Activated CD8-positive, alpha-beta memory T cell treated with anti-CD3 and anti-CD28 coated beads, Interleukin-2, amount 50 U/mL, for 48 hours (primary cell): Measurements from ENCODE around the gene HOXA9.

ENCODE experiments used
- DNase-seq: peaks from one replicate; pipeline ENCODE4 v3.0.0-alpha.2; 2020

Gene HOXA9

DNA sequence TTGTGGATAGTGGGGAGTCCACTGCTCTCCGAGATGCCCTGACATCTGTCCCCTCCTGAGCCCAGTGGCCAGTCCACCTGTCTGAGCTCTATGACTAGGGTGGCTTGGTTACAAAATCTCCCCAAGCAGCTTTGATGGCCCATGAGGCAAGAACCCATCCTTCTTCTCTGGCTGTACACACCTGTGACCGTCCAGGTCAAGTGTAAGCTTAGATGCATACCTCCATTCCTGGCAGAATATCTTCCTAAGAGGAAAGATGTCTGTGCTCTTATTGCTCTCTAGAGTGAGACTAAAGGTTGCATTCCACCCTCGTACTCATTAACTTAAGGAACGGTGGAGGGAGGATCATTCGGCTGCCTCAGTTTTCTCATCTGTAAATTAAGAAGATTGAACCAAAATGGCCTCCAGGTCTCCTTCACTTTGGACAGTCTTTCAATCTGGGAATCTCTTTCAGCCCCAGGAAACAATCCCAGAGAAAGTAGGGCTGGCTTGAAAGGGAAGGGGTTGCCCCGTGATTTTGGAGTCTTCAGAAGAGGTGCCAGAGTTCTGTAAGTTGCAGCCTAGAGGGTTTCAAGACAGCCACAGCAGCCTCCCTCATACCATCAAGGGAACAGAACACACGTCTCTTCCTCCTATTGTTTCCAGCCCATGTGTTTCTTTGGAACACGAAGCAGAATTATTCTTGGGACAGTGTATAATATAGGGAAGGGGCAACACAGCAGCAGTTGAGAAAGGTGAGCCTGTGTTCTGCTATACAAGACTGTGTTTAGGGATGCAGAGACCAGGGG is 40.2 kb downstream of the HOXA9 start:
- DNase-seq: no peak

DNA sequence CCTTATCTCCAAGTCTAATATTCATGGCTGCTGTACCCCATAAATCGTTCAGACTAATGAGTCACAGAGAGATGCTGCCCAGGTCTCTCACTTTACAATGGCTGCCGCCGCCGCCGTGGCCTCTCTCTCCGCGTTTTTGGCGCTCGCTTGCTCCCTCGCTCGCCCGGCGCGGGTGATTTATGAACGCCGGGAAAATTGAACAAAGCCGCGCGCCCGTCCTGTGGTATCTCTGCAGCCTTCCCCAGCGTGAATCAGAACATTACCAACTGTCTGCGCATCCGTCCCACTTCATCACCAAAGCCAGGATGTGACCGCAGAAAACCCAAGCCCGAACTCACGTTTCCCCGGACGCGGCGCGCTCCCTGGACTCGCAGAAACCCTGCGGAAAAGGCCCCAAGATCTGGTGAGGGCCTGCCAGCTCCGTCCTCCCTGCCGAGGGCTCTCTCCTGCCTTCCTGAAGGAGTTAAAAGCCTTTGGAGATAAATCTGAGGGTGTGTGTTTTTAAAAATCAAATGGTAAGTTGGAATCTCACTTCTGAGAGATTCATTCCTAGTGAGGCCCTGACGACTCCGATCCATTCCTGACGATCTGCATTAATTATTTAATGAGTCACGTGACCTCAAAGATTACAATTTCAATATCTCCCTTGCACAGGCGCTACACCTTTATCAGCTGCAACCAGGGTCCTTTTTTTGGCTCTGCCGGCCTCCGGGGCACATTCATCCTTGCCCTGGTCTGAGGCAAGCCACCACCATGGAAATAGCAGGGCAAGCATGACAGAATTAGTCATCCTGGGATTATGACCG is 41.0 kb downstream of the HOXA9 start:
- no peak for DNase-seq

GRCh38 chr7:27123477-27124053 is 41.8 kb downstream of the HOXA9 start:
- no peak for DNase-seq

DNA sequence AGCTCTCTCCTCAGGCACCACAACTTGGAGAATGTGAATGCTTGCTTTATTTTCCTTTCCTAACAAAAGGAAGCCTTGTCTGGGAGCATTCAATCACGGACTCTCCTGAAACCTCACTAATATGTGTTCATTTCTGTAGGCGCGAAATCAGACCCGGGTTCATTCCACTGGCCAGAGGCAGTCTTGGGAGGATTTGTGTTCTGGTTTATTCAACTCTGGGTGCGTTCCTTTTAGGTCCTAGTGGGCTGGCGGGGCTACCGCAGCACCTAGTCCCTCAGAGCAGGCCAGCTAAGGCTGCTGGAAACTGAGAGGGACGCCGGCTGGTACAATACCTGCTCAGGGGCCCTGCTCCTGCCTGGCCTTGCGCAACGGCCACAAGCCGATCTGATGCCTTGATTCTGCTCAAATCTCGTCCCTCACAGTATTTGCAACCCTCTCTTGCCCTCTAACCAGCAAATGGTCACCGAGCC is 42.3 kb downstream of the HOXA9 start:
- DNase-seq: no peak

- no peak for DNase-seq
These were observed 43.0 kb downstream of the HOXA9 start for GRCh38 chr7:27122077-27122910.

DNA sequence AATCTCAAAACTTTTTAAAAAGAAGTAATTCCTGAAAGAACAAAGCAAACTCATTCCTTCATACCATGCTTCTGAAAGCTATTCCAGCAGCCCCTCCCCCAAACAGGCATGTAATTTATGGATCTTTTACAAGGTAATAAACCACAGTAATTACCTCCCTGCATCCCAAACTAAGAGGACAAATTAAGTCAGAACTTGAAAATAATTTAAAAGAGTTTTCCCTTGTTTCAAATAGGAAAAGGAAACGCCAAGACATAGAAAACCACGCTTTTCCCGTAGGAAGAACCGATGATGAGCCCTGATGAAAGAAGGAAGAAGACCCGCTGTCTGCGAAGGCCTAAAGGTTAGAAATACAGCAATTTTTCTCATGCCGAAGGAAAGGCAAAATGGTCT is 43.7 kb downstream of the HOXA9 start:
- DNase-seq: no peak

- no peak for DNase-seq
These were observed 45.9 kb downstream of the HOXA9 start for GRCh38 chr7:27119412-27119911.

- no peak for DNase-seq
These were observed 46.8 kb downstream of the HOXA9 start for GRCh38 chr7:27118580-27118979.

DNA sequence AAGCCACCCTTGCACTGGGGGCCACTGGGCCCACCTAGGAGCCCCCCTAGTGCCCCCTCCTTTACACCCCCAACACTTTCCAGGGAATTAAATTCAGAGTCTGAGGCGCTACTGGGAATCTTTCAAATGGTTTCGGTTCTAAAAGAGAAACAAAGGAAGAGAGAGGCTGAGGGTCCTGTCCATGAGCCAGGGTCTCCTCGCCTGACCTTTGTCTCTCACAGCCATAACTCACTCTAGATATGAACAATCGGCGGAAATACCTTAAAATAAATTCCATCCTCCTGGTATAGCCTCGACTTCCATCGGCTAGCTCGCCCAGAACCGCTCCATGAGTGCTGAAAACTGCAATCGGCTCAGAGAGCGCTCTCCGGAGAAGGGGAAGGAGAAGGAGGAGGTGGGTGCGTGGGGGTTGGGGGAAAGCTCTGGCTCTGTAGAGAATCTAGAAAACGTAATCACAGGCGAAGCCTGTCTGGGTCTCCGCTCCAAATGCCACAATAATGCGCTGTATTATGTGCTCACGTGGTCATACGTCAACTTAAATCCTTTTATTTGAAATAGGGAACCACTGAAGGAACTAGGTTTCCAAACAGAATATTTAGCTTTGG is 47.3 kb downstream of the HOXA9 start:
- no peak for DNase-seq

DNA sequence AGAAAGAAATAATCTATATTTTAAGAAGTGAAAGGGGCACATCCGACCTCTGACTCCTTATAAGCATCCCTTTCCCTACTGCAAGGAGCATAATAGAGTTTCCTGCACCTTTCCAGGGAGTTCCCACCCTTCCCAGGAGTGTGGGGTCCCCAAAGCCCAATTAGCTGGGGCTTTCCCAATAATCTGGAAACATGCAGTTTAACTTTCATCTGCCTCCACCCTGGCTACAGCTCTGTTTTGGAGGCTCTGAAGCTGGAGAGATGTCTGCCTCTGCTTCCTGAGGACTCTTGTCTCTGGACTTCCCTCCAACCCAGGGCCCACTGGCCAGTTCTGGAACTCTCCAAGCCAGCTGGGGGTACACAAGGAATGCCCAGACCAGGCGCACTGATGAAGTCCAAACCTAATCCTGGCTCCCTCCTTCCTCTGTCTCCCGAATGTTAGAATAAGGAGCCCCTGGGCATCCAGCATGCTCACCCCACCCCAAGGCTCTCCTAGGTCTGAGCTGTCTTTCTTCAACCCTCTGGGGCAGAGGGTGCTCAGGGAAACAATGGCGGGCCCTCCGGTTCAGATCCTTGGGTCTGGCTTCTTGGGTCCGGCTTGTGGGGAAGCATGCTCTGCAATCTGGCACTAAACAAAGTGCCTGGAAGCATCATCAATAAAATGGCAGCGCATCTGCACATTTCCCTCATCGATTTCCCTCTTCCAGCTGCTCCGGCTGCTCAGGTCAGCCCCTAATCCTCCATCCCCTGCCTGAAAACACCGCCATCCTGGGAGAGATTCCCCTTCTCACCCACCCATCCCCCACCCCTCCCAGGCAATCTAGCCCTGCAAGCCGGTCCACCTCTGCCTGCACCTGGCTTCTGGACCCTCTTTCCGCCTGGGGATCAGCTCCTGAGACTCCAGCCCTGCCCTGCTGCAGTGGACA is 48.1 kb downstream of the HOXA9 start:
- peak; percentile 36 for DNase-seq

GRCh38 chr7:27116031-27116961 is 49.0 kb downstream of the HOXA9 start:
- DNase-seq: no peak

DNA sequence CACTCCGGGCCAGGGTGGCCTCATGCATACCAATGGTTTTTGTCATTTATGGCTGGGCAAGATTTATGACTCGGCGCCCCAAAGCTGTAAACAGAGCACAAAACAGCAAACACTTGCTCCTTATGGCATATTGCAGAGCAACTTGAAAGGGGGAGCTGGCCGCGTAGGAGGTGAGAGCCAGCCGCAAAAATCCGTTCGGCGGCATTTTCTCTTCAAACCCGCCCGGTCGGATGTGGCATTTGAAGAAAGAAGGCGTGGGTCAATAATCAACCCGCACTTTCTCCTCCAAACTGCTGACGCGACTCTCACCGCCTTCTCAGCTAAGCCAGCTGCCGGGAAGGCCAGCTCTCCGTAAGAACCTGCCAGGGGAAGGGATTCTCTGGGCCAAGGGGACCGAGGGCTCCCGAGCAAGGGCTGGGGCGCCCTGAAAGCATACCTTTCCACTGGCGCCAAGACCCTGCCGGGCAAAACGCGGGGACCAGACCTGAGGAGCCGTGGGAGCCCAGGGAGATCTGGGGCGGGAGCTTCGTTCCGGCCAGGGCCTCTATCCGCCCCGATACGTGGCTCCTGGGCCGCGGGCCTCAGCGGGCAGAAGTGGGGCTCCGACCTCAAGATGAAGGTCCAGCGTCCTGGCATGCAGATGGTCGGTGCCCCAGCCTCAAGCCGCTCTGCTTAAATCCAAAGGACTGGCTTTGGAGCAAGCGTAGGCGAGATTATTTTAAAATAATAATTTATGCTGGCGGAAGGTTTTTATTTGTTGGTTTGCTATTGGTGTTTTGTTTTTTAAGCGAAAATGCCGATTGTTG is 49.9 kb downstream of the HOXA9 start:
- DNase-seq: peak; percentile 25

- no peak for DNase-seq
These were observed 50.5 kb downstream of the HOXA9 start for GRCh38 chr7:27114881-27115220.

DNA sequence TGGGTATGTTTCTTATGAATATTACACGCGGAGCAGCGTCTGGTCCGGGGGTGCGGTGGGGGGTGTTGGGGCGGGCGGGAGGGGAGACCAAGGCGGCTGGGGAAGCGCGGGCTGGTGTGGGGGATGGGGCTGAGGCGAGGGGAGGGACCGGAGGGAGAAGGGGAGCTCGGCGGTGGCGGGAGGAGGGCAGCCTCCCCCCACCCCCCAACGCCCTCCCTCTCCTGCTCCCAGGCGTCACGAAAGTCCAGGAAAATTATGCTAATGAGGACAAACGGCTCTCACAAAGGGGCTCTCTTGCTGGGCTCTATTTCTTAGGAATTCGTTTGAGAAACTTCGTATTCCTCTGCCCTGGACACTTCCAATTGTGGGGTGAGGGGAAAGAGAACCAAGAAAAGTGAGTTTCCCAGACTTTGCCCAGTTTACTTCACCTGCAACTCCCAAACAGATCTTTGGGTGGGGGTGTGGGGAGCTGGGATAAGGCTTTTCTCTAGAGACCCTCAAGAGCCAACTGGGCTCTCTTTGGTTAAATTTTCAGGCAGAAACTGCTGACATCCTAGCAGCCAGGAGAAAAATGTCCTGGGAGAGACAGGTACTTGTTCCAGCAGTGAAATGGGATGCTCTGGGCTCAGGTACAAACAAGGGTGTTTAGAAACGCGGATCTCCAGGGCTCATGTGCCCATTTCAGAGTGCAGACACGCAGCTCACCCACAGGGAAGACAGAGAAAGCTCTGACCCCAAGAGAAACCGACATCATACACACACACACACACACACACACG is 51.2 kb downstream of the HOXA9 start:
- no peak for DNase-seq

DNA sequence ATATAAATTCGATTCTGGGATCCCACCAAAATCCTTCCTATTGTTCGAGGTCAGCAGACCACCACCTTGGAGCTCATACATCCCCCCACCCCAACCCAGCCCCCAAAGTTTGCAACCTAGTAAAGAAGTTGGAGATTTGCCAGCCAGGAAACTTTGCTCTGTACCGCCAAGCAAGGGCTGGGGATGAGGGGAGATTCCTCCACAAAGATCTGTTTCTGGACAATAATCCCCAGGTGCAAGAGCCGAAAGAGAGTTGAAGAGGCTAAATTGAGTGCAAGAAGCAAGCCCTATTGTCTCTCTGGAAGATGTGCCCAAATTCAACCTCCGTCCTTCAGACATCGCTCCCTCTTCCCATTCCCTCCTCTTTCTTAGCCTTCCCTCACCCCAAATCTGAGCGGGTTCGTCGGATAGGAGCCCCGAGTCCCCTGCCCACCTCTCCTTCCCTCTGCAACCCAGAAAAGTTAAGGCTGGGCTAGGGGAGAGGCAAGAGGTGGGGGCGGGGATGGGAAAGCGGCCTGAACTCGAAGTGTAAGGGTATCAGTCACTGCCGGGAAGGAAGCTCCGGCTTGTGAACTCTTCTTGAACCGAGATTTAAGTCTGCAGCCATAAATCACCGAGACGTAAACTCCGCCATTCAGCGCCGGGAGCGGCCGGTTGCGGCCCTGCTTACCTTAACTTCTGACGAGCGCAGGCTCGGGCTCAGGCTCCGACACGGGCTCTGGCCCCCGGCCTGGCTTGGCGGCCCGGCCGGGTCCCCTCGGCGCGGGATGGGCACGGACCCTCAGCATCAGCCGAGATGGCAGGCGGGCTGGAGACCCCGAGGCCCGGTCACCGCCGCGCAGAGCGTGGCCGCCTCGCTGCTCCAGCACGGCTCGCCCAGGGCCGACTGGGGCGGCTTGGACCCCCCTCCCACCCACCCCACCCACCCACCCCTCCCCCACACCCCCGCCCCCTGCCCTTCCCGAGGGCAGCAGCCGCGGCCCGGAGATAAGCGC is 52.1 kb downstream of the HOXA9 start:
- DNase-seq: peak; percentile 23
